ENCODE data around the gene NANOS2. TPM values are rescaled to one million over a fixed set of nuclear protein-coding genes. Genes with fewer than 3 reads are reported as not detected.
A peak's percentile ranks its signal among the peaks of the same experiment; 100 is the strongest.

NANOS2 gene
- total RNA-seq, 4 donors from 2014 or later: not detected

GRCh38 chr19:45876411-45877197, 38.0 kb downstream of the NANOS2 start:
- peak in 1 of 2 donors; percentile 35 for DNase-seq
- intact Hi-C loops (cut with DNase I): no loop called here
- H3K36me3 ChIP-seq: no peaks in the 10 kb centered on the region
- H3K4me3 ChIP-seq (replicated peaks in 1 of 3): peak overlapping the region in 1 of 3 donors; percentile 10
- peak overlapping the region; percentile 17 to 68 (median 44) for H3K27ac ChIP-seq
- 16 to 23% methylated on average over 19 to 29 of the region's 41 CpGs for WGBS, 2 donors
- H3K27me3 ChIP-seq: no peaks in the 10 kb centered on the region
- TF ChIP-seq POLR2A (IDR thresholded peaks at IDR 0.05) (no peak), CTCF (IDR thresholded peaks at IDR 0.05) (no peak)
- H3K4me1 ChIP-seq: peaks cover 4 to 8% of the 10 kb centered on the region in 2 donors
- no peaks in the 10 kb centered on the region for H3K9me3 ChIP-seq

- H3K4me3 ChIP-seq (replicated peaks in 1 of 3): no peak overlapping the region
- peaks cover 4 to 8% of the 10 kb centered on the region in 2 donors for H3K4me1 ChIP-seq
- peak overlapping the region in 1 of 3 donors; percentile 68 for H3K27ac ChIP-seq
- 49 to 61% methylated on average over 4 of the region's 4 CpGs for WGBS, 2 donors
- DNase-seq: no peak
- H3K9me3 ChIP-seq: no peaks in the 10 kb centered on the region
- H3K36me3 ChIP-seq: no peaks in the 10 kb centered on the region
- intact Hi-C loops (cut with DNase I): no loop called here
- H3K27me3 ChIP-seq: no peaks in the 10 kb centered on the region
- TF ChIP-seq POLR2A (IDR thresholded peaks at IDR 0.05) (no peak), CTCF (IDR thresholded peaks at IDR 0.05) (no peak)
These were observed 38.5 kb downstream of the NANOS2 start for GRCh38 chr19:45876161-45876410.

GRCh38 chr19:45874620-45874966, 40.0 kb downstream of the NANOS2 start:
- WGBS, 2 donors: 88 to 93% methylated on average over 7 of the region's 7 CpGs
- TF ChIP-seq CTCF (IDR thresholded peaks at IDR 0.05): no peak
- Histone ChIP-seq H3K9me3 (no peaks in the 10 kb centered on the region), H3K27ac (no peak overlapping the region), H3K4me3 (replicated peaks in 1 of 3) (no peak overlapping the region), H3K4me1 (peaks cover 4 to 8% of the 10 kb centered on the region in 2 donors), H3K27me3 (no peaks in the 10 kb centered on the region), H3K36me3 (no peaks in the 10 kb centered on the region)
- intact Hi-C loops (cut with DNase I): no loop called here
- no peak for DNase-seq

GRCh38 chr19:45873219-45873772, 41.3 kb downstream of the NANOS2 start:
- Histone ChIP-seq H3K4me1 (peaks cover 4 to 8% of the 10 kb centered on the region in 2 donors), H3K4me3 (replicated peaks in 1 of 3) (no peak overlapping the region), H3K9me3 (no peaks in the 10 kb centered on the region), H3K27me3 (no peaks in the 10 kb centered on the region), H3K36me3 (no peaks in the 10 kb centered on the region), H3K27ac (no peak overlapping the region)
- 94 to 95% methylated on average over 6 to 7 of the region's 7 CpGs for WGBS, 2 donors
- TF ChIP-seq CTCF (IDR thresholded peaks at IDR 0.05) (no peak), POLR2A (IDR thresholded peaks at IDR 0.05) (no peak)
- intact Hi-C loops (cut with DNase I): no loop called here
- DNase-seq: no peak

GRCh38 chr19:45872095-45872919, 42.3 kb downstream of the NANOS2 start:
- Histone ChIP-seq H3K27ac (no peak overlapping the region), H3K4me3 (replicated peaks in 1 of 3) (no peak overlapping the region), H3K4me1 (peaks cover 4 to 8% of the 10 kb centered on the region in 2 donors), H3K27me3 (no peaks in the 10 kb centered on the region), H3K36me3 (no peaks in the 10 kb centered on the region), H3K9me3 (no peaks in the 10 kb centered on the region)
- no peak for TF ChIP-seq POLR2A (IDR thresholded peaks at IDR 0.05)
- no peak for TF ChIP-seq CTCF (IDR thresholded peaks at IDR 0.05)
- intact Hi-C loops (cut with DNase I): no loop called here
- 90 to 91% methylated on average over 23 to 28 of the region's 34 CpGs for WGBS, 2 donors
- no peak for DNase-seq

Measured in thyroid gland (tissue), 4 donors.